Activated CD8-positive, alpha-beta memory T cell treated with anti-CD3 and anti-CD28 coated beads for 24 hours (primary cell): ENCODE data around the gene DQX1.

Experiments
- DNase-seq: peaks from one replicate; pipeline ENCODE4 v3.0.0-alpha.2; 2020

The DQX1 gene

GRCh38 chr2:74530239-74531187 lies 4.5 kb upstream of the DQX1 start:
- DNase-seq, result peak; percentile 82

GRCh38 chr2:74529357-74530238 lies 3.6 kb upstream of the DQX1 start, which contains the start of the genes AUP1 and HTRA2:
AUP1 (minus strand) TSS chr2:74529706; CDS start chr2:74529629, 77 bp downstream.
HTRA2 (plus strand) TSS chr2:74529933; CDS start chr2:74530007, 74 bp downstream.
- DNase-seq, result peak; percentile 96

GRCh38 chr2:74528600-74529356 lies 2.7 kb upstream of the DQX1 start:
- no peak for DNase-seq

- no peak for DNase-seq
Measured at GRCh38 chr2:74527741-74528140, 1.7 kb upstream of the DQX1 start.

- DNase-seq, result no peak
Measured at GRCh38 chr2:74526649-74527230, 709 bp upstream of the DQX1 start.

GRCh38 chr2:74524955-74525716 lies 895 bp downstream of the DQX1 start:
- no peak for DNase-seq

- no peak for DNase-seq
Measured at GRCh38 chr2:74524005-74524404, 2.0 kb downstream of the DQX1 start.

- no peak for DNase-seq
Measured at GRCh38 chr2:74522516-74522915, 3.5 kb downstream of the DQX1 start.

- no peak for DNase-seq
Measured at GRCh38 chr2:74516650-74517049, 9.4 kb downstream of the DQX1 start.

- peak; percentile 91 for DNase-seq
Measured at GRCh38 chr2:74515981-74516633, 9.9 kb downstream of the DQX1 start.

GRCh38 chr2:74515271-74515980 lies 10.6 kb downstream of the DQX1 start:
- no peak for DNase-seq

- DNase-seq, result no peak
Measured at GRCh38 chr2:74514368-74515270, 11.4 kb downstream of the DQX1 start, which contains the start of gene TLX2. TLX2 (plus strand) TSS chr2:74514450; CDS start chr2:74514807, 357 bp downstream.

- no peak for DNase-seq
Measured at GRCh38 chr2:74513605-74514367, 12.2 kb downstream of the DQX1 start.

GRCh38 chr2:74512744-74513604 lies 13.1 kb downstream of the DQX1 start:
- DNase-seq, result no peak

- DNase-seq, result no peak
Measured at GRCh38 chr2:74511104-74511989, 14.7 kb downstream of the DQX1 start.

- no peak for DNase-seq
Measured at GRCh38 chr2:74510272-74510671, 15.8 kb downstream of the DQX1 start.
